PC-9 (cell line): ENCODE results near the gene NUBPL. TPM values are rescaled to one million over a fixed set of nuclear protein-coding genes. Genes with fewer than 3 reads are reported as not detected.

Experiments used
- BruUV-seq: library from RNA; stranded (reverse); fragments of 400-500 nt; replicated peaks from 2 replicates; lab custom pipeline; 2021; lab: Mats Ljungman, UMichigan
- CTCF ChIA-PET: fragments of 300-600 bp; sonication (Branson Sonifier 250); formaldehyde crosslinking; loops from one replicate; lab custom pipeline; 2022; ENCODE audit warnings: antibody characterized with exemption; lab: Charles Lee
- POLR2A ChIA-PET: fragments of 300-600 bp; sonication (Branson Sonifier 250); formaldehyde crosslinking; loops from one replicate; lab custom pipeline; 2022; ENCODE audit warnings: antibody characterized with exemption; ENCODE audit not compliant: unreplicated experiment; lab: Charles Lee
- DNase-seq, 2 experiments: peaks; one replicate each; pipeline versions ENCODE4 v3.0.0 to v3.0.0-alpha.2; 2015 to 2022; ENCODE audit warnings: mixed read lengths in 1 of 2
- H2AFZ ChIP-seq: fragments of 200-600 bp; sonication (generic); 2 replicates; pipeline ENCODE4 v1.8.1; 2017; ENCODE audit warnings: antibody characterized with exemption
- H3F3A ChIP-seq: fragments of 200-600 bp; sonication (generic); 2 replicates; pipeline ENCODE4 v1.8.1; 2017; ENCODE audit warnings: antibody characterized with exemption, mild to moderate bottlenecking, low read depth; ENCODE audit not compliant: insufficient read depth
- H3K27ac ChIP-seq: fragments of 200-600 bp; sonication (generic); 2 replicates; pipeline ENCODE4 v1.6.1; 2016; ENCODE audit warnings: mixed run types
- H3K27me3 ChIP-seq: fragments of 200-600 bp; sonication (generic); 2 replicates; pipeline ENCODE4 v1.6.1; 2016; ENCODE audit warnings: low read depth, mixed run types; ENCODE audit not compliant: insufficient read depth
- H3K36me3 ChIP-seq: fragments of 200-600 bp; sonication (generic); 2 replicates; pipeline ENCODE4 v1.6.1; 2016; ENCODE audit warnings: low read depth, mixed run types
- H3K4me1 ChIP-seq: fragments of 200-600 bp; sonication (generic); replicated peaks from 2 replicates; pipeline ENCODE4 v1.6.1; 2016; ENCODE audit warnings: mixed run types; ENCODE audit not compliant: insufficient read depth
- H3K4me2 ChIP-seq: fragments of 200-600 bp; sonication (generic); 2 replicates; pipeline ENCODE4 v1.6.1; 2017; ENCODE audit warnings: mixed run types
- H3K4me3 ChIP-seq: fragments of 200-600 bp; sonication (generic); 2 replicates; pipeline ENCODE4 v1.6.1; 2016; ENCODE audit warnings: mixed run types
- H3K79me2 ChIP-seq: fragments of 200-600 bp; sonication (generic); 2 replicates; pipeline ENCODE4 v1.6.1; 2017; ENCODE audit warnings: low read depth, mixed run types
- H3K9me2 ChIP-seq: fragments of 200-600 bp; sonication (generic); 2 replicates; pipeline ENCODE4 v1.8.1; 2017; ENCODE audit warnings: mild to moderate bottlenecking; ENCODE audit not compliant: insufficient read depth
- H3K9me3 ChIP-seq: fragments of 200-600 bp; sonication (generic); 2 replicates; pipeline ENCODE4 v1.8.1; 2016; ENCODE audit warnings: low read depth; ENCODE audit not compliant: insufficient read depth
- H4K20me1 ChIP-seq: fragments of 200-600 bp; sonication (generic); 2 replicates; pipeline ENCODE4 v1.8.1; 2017; ENCODE audit not compliant: insufficient read depth
- EZH2 ChIP-seq: fragments of 200-600 bp; sonication (generic); IDR thresholded peaks from 2 replicates; pipeline ENCODE4 v1.8.0; 2017; ENCODE audit warnings: antibody characterized with exemption, low read depth
- intact Hi-C: fragments of 100-400 bp; cut with micrococcal nuclease; formaldehyde crosslinking; loops from one replicate; pipeline ENCODE4 v1.10.0; 2022; ENCODE audit not compliant: unreplicated experiment
- total RNA-seq: library from RNA; stranded (reverse); gene quantifications from 2 replicates; pipeline ENCODE4 v1.2.3, GENCODE V29; 2021
- TF ChIP-seq, protein P1 (sequence below): fragments of 200-600 bp; sonication (generic); conservative IDR thresholded peaks from 2 replicates; pipeline ENCODE4 v1.6.1; 2017; ENCODE audit warnings: mixed run types, antibody characterized with exemption, mild to moderate bottlenecking, moderate library complexity

The NUBPL gene
- total RNA-seq, 1 experiment from 2014 or later, result 14.6 TPM

DNA sequence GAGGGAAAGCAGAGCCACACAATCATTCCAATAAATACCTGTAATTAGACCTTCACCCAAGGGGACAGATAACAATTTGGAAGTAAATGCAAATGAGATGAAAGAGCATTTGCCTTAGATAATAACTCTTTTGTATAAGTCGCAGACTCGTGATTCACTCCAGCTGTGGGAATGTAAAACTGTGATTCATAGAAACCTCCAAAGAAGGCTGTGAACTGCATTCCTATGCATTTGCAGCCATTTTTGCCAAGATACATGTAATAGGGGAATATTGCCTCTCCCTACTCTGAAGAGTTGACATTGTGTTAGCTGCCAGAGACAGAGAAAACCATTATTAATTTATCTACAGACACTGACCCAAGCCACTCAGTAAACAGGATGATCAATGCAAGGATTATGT, 334.0 kb downstream of the NUBPL start:
- Histone ChIP-seq H3K9me2 (no peaks in the 10 kb centered on the region), H3K79me2 (no peaks in the 10 kb centered on the region), H3K27ac (no peak overlapping the region), H3K4me3 (no peak overlapping the region), H2AFZ (no peak overlapping the region), H3F3A (no peaks in the 10 kb centered on the region), H3K9me3 (no peaks in the 10 kb centered on the region), H3K27me3 (no peaks in the 10 kb centered on the region), H3K4me1 (no peaks in the 10 kb centered on the region), H4K20me1 (no peaks in the 10 kb centered on the region), H3K4me2 (no peak overlapping the region), H3K36me3 (no peaks in the 10 kb centered on the region)
- ChIA-PET POLR2A (no interaction called here), CTCF (no interaction called here)
- intact Hi-C loops, result no loop called here
- BruUV-seq, result no TSS peak
- no peak for DNase-seq
- TF ChIP-seq EZH2, result no peak
- TF ChIP-seq, protein P1, sequence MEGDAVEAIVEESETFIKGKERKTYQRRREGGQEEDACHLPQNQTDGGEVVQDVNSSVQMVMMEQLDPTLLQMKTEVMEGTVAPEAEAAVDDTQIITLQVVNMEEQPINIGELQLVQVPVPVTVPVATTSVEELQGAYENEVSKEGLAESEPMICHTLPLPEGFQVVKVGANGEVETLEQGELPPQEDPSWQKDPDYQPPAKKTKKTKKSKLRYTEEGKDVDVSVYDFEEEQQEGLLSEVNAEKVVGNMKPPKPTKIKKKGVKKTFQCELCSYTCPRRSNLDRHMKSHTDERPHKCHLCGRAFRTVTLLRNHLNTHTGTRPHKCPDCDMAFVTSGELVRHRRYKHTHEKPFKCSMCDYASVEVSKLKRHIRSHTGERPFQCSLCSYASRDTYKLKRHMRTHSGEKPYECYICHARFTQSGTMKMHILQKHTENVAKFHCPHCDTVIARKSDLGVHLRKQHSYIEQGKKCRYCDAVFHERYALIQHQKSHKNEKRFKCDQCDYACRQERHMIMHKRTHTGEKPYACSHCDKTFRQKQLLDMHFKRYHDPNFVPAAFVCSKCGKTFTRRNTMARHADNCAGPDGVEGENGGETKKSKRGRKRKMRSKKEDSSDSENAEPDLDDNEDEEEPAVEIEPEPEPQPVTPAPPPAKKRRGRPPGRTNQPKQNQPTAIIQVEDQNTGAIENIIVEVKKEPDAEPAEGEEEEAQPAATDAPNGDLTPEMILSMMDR, result no peak

DNA sequence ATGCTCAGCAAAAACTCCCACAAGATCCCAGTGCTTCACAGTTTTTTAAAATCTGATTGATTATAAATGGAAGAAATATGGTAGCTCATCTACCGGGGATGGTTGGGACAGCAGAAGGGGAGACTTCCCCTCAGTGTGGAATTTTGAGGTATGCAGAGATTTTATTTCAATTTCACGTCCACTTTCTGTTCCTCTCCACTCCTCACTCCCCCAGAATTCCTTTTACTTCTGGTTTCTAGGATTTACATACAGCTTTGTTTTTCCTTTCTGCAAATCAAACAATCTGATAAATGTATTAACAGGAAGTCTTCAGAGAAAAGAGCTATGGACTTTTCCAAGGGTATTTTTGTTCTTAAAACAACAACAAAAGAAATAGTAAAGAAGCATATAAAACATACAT, 334.4 kb downstream of the NUBPL start:
- Histone ChIP-seq H3K27me3 (no peaks in the 10 kb centered on the region), H3K4me2 (no peak overlapping the region), H3K79me2 (no peaks in the 10 kb centered on the region), H3K27ac (no peak overlapping the region), H3K4me3 (no peak overlapping the region), H3F3A (no peaks in the 10 kb centered on the region), H3K36me3 (no peaks in the 10 kb centered on the region), H3K9me2 (no peaks in the 10 kb centered on the region), H2AFZ (no peak overlapping the region), H3K9me3 (no peaks in the 10 kb centered on the region), H3K4me1 (no peaks in the 10 kb centered on the region), H4K20me1 (no peaks in the 10 kb centered on the region)
- intact Hi-C loops, result no loop called here
- DNase-seq, result no peak
- no TSS peak for BruUV-seq
- TF ChIP-seq EZH2, result no peak
- TF ChIP-seq, protein P1, result no peak
- ChIA-PET CTCF (no interaction called here), POLR2A (no interaction called here)

DNA sequence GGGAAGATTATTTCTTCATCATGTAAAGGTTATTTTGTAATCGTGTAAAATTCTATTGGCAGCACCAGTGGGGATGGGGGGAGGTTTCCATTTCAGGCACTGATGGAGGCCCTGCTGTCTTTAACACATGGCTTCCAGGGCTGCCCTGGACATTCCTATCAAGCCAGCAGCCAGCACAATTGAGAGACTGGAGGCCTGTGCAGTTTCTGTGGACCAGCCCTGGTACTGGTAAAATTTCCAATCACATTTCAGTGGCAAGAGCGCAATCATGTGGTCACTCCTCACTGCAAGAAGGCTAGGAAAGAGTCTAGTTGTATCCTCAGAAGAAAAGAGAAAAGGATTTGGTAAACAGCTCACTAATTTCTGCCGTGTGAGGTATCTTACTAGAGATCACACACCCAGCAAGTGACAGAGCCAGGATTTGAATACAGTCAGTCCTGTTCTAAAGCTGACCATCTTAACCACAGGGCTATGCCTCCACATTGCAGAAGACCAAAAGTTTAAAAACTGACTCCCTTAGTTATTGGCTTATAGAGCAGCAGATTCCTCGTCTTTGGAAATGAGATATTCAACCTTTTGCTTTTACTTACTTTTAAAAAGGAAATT, 336.5 kb downstream of the NUBPL start:
- Histone ChIP-seq H3K4me2 (no peak overlapping the region), H3K27me3 (no peaks in the 10 kb centered on the region), H3K27ac (no peak overlapping the region), H3K4me3 (no peak overlapping the region), H3K9me2 (no peaks in the 10 kb centered on the region), H4K20me1 (no peaks in the 10 kb centered on the region), H3K79me2 (no peaks in the 10 kb centered on the region), H3F3A (no peaks in the 10 kb centered on the region; the same call in 1 of the 2 replicates), H3K9me3 (no peaks in the 10 kb centered on the region), H2AFZ (no peak overlapping the region), H3K36me3 (no peaks in the 10 kb centered on the region), H3K4me1 (peaks cover 13% of the 10 kb centered on the region)
- intact Hi-C loops, result no loop called here
- no peak for DNase-seq
- BruUV-seq, result no TSS peak
- TF ChIP-seq EZH2, result no peak
- TF ChIP-seq, protein P1, result no peak
- ChIA-PET POLR2A (no interaction called here), CTCF (interaction anchor here (0.7 kb wide), 1 partner anchor 333 kb away, joined by 3 read pairs; no protein-coding TSS in a partner anchor)
